Lower leg skin (tissue), 3 donors: Measurements from ENCODE around the gene SLC13A3.

ENCODE experiments used
- POLR2A ChIP-seq, 2 donors: fragments of 450-650 bp; IDR thresholded peaks; one replicate each; pipeline ENCODE4 v1.6.1; 2016 to 2017; ENCODE audit warnings: antibody characterized with exemption in 2 of 2, mild to moderate bottlenecking in 1 of 2, moderate library complexity in 1 of 2
- TF ChIP-seq, protein P1 (sequence below), 3 donors: fragments of 450-650 bp; IDR thresholded peaks; one replicate each; pipeline ENCODE4 v1.5.1; 2016; ENCODE audit warnings: antibody characterized with exemption in 3 of 3, mild to moderate bottlenecking in 3 of 3, moderate library complexity in 2 of 3

DNA sequence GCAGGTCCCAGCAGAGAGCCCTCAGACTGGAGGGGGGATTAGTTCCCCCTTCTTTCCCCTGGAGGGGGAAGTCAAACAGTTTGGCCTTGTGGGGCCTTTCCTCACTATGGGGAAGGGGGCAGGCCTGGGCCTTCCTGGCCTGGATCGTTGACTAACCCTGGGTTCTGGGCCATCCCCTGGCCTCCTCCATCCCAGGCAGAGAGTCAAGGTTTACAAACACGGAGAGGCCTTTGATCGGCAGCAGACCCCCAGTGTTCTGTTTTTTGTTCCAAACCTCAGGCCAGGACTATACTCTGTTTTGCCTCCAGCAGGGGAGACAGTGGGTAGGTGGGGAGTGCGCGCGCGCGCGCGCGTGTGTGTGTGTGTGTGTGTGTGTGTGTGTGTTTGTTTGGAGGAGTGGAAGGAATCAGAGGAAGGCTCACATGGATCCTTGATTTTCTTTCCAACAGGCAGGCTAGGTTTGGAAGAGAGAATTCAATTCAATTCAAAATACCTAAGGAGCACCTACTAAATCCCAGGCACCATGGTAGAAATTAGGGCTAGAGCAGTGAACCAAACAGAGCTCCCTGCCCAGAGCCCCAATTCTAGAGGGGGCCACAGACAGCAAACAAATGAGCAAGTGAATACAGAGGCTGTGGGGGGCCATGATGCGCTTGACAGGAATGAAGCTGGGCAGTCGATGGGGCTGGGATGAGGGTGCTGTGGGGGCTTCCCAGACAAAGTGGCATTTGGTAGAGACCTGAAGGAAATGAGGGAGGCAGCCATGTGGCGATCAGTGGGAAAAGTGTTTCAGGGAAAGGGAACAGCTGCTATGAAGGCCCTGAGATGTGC, 23.2 kb upstream of the SLC13A3 start:
- TF ChIP-seq POLR2A (IDR thresholded peaks at IDR 0.05), result no peak
- TF ChIP-seq, protein P1, sequence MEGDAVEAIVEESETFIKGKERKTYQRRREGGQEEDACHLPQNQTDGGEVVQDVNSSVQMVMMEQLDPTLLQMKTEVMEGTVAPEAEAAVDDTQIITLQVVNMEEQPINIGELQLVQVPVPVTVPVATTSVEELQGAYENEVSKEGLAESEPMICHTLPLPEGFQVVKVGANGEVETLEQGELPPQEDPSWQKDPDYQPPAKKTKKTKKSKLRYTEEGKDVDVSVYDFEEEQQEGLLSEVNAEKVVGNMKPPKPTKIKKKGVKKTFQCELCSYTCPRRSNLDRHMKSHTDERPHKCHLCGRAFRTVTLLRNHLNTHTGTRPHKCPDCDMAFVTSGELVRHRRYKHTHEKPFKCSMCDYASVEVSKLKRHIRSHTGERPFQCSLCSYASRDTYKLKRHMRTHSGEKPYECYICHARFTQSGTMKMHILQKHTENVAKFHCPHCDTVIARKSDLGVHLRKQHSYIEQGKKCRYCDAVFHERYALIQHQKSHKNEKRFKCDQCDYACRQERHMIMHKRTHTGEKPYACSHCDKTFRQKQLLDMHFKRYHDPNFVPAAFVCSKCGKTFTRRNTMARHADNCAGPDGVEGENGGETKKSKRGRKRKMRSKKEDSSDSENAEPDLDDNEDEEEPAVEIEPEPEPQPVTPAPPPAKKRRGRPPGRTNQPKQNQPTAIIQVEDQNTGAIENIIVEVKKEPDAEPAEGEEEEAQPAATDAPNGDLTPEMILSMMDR (IDR thresholded peaks at IDR 0.05), result peak in 1 of 3 donors; percentile 54
